GM19438 (cell line): Measurements from ENCODE around the gene PVALEF.

ENCODE experiments used
- ATAC-seq: cut with Tn5 transposase; IDR thresholded peaks from one replicate; pipeline ENCODE4 v1.9.1; 2021; ENCODE audit warnings: low read depth; ENCODE audit not compliant: unreplicated experiment

Gene PVALEF

GRCh38 chr17:81165246-81166032 lies at the start of gene PVALEF:
TSS of gene PVALEF (plus strand) at chr17:81165507. CDS start at chr17:81181227, 15,720 bp downstream.
- ATAC-seq = no peak

DNA sequence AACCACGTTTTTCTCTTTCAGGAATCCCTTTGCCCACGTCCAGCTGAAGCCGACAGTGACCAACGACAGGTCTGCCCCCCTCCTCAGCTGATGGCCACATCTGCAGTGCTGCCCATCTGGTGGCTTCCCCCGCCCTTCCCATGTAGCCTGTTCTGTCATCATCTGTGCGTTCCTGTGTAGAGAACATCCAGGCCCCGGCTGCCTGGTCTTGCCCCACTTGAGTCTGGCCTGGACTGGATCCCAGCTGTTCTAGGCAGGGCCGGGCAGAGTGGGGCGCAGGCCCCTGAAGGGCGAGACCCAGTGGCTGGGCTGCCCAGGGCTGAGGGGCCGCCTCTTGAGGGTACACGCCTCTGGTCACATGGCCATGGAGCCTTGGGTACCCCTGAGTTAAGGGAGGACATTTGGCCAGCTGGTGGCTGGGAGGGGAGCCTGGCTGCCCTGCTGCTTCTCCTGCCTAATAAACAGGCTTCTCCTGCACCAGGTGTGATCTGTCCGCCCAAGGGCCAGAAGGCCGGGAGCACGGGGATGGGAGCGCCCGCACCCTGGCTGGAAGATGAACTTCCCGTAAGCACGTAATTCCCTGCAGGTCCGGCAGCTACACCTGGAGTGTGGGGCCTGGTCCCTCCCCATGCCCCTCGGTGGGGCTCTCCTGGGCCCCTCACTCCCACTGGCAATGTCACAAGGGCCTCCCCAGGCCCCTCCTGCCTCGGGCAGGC lies 49.4 kb upstream of the PVALEF start:
- no peak for ATAC-seq

DNA sequence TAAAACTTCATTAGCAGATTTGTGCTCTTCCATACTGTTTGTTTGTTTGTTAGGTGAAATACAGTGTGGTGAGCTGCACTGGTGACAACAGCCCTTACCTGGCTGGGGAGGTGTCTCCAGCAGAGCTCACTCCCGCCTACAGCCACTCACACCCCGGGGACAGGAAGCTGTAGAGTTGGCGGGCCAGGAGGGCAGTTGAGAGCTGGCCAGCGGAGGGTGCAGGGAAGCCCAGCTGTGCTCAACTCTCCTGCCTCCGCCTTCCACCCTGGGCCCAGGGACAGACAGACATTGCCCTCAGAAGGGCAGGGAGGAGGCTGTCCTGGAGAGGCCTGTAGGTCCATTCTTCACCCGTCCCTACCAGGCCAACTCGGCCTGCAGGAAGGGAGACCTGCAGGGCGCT lies 48.6 kb upstream of the PVALEF start:
- ATAC-seq = no peak

- no peak for ATAC-seq
These were observed 47.6 kb upstream of the PVALEF start for GRCh38 chr17:81117672-81118198.

DNA sequence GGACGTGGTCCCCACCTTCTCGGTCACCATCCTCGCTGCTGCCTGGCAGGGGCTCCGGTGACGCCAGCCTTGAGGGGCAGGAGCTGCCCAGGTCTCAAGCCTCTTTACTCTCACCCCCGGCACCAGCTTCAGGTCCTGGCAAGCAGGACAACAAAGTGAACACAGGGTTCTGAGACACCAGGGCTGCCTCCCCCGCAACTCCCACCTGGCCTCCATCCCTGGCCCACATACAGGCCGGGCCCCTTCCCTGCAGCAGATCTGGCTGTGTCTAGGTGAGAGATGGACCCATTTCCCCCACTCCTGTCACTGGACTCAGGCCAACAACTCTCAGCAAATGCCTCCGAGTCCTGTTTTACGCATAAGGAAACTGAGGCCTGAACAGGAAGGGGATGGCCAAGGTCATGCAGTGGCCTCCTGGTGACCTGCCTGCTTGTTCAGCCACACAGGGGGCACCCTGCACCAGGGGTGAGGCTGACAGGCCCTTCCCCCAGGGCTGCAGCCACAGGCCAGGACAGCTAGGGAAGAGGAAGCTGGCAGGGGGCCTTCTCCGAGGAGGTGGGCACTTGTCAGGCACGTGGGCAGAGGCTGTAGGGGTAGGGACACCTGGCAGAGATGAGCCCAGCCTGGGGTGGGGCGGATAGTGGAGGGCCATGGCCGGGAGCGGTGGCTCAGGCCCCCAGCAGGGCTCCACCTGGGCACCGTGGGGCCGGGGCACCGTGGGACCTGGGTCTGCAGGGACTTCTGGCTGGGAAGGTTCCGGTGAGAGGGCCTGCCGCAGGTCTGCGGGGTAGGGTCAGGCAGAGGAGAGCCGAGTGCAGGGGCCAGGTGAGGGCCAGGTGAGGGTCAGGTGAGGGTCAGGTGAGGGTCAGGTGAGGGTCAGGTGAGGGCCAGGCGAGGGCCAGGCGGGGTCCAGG lies 46.7 kb upstream of the PVALEF start:
- no peak for ATAC-seq

- ATAC-seq = no peak
These were observed 45.8 kb upstream of the PVALEF start for GRCh38 chr17:81119223-81120148.

- no peak for ATAC-seq
These were observed 45.2 kb upstream of the PVALEF start for GRCh38 chr17:81120149-81120484.

DNA sequence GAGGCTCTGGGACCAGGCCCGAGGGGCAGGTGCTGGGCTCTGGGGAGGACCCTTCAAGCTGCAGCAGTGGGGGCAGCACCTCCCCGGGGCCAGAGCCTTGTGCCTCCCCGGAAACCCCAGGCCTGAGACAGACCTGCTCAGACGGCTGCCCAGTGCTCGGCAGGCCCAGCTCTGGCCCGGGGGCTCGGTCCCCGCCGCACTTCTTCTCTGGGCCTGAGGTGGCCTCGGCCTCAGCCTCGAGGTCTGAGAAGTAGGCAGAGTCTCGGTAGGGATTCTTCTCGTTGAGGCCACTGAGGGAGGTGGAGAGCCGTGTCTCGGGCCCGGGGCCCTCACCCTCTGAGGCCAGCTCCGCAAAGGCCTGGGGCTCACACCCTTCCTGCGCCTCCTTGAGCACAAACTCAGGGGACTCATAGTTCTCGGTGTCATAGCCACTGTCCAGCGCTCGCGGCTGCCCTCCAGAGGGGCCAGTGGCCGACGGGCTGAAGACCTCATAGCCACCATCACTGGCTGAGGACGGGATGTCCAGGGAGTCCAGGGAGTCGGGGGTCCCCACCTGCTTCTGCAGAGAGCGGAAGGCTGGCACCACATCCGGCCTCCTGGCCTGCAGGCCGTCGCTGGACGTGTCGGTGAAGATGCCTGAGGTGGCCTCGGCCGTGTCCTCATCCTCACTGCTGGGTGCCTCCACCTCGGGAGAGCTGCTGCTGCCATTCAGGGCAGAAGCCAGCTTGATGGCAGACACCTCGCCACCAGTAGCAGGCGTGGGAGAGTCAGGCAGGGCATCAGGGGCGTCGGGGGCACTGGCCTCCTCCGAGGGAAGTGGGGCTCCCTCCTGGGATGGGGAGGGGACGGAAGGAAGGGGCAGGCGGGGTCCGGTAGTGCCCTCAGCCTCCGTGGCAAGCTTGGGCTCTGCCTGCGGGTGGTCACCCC lies 44.3 kb upstream of the PVALEF start:
- ATAC-seq = no peak

DNA sequence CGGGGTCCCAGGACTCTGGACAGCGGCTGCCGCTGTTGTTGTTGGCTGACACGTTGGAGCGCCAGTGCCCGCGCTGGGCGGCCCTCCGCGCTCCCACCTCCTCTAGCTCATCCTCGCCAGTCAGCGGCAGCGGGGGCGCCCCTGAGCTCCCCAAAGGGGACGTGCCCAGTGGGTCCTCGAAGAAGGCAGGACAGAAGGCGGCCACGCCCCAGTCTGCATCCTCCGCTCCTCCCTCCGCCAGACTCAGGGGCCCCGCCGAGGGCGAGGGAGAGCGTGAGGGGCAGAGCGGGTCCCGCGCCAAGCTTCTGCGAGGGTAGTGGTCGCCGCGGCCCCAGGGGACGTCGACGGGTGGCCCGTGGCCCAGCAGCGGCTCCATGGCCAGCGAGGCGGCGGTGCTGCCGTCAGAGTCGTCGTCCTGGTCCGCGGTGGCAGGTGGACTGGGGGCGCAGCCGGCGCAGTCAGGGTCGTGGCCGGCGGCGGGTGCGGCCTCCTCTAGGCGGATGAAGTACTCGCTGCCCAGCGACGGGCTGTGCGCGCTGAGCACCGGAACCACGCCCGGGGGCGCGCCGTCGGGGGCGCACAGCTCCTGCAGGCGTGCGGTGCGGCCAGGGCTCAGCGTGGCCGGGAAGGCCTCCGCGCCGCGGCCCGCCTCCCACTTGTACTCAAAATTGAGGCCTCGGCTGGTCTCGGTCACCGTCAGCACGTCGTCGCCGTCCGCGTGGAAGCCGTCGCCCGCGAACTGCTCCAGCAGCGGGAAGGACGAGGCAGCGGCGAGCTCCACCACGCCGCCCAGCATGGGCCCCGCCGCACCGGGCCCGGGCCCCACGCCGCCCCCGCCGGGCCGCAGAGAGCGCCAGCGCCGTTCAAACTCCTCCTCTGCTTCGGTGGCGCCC lies 43.2 kb upstream of the PVALEF start:
- no peak for ATAC-seq

GRCh38 chr17:81123052-81124048 lies 42.0 kb upstream of the PVALEF start:
- ATAC-seq = no peak

GRCh38 chr17:81124377-81124776 lies 40.9 kb upstream of the PVALEF start:
- no peak for ATAC-seq

DNA sequence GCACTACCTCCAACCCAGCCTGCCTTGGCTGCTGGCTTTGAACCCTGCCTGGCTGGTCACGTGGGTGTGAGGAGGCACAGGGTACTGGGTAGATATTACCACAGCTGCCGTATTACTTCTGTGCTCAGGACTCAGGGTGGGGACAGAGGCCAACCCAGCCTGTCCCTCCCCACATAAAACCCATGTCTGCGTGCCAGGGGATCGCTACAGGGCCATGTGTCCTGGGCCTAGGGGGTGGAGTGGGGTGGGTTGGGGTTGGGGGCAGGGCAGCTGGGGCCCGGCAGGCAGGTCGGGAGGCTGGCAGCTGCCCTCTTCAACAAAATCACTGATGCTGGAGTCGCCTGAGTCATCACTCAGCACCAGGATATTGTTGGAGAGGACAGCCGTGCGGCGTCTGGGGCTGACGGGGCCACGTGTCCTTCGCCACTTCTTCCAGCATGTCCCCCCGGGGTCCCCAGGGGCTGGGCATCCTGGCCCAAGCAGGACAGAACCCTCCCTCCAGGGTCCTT lies 39.7 kb upstream of the PVALEF start:
- ATAC-seq = no peak

- no peak for ATAC-seq
These were observed 38.8 kb upstream of the PVALEF start for GRCh38 chr17:81126281-81127132.

GRCh38 chr17:81127133-81127455 lies 38.2 kb upstream of the PVALEF start:
- no peak for ATAC-seq

GRCh38 chr17:81127526-81128177 lies 37.7 kb upstream of the PVALEF start:
- ATAC-seq = no peak
